Nephron progenitor cell (in vitro differentiated cells): Measurements from ENCODE around the gene SLC5A5.

Source experiments
- DNase-seq: peaks from one replicate; pipeline ENCODE4 v3.0.0; 2021
- H3K27ac Mint-ChIP-seq: 2 replicates; pipeline ENCODE4 v1.8.0; 2021; ENCODE audit warnings: mild to moderate bottlenecking, moderate library complexity, mixed read lengths
- H3K27me3 Mint-ChIP-seq: 2 replicates; pipeline ENCODE4 v1.8.0; 2021; ENCODE audit warnings: mild to moderate bottlenecking, low read depth, mixed read lengths; ENCODE audit not compliant: poor library complexity
- H3K36me3 Mint-ChIP-seq: 2 replicates; pipeline ENCODE4 v1.8.0; 2021; ENCODE audit warnings: low read depth, mixed read lengths
- H3K4me1 Mint-ChIP-seq: 2 replicates; pipeline ENCODE4 v1.8.0; 2021; ENCODE audit warnings: mixed read lengths
- H3K4me3 Mint-ChIP-seq: 2 replicates; pipeline ENCODE4 v1.8.0; 2021; ENCODE audit warnings: mild to moderate bottlenecking, moderate library complexity, mixed read lengths
- H3K9me3 Mint-ChIP-seq: 2 replicates; pipeline ENCODE4 v1.8.0; 2021; ENCODE audit warnings: mild to moderate bottlenecking, moderate library complexity, mixed read lengths
- TF ChIP-seq, protein P1 (sequence below): fragments of 200-600 bp; sonication (generic); IDR thresholded peaks from 2 replicates; pipeline ENCODE4 v1.5.0; 2021; ENCODE audit warnings: antibody characterized with exemption

Gene SLC5A5

DNA sequence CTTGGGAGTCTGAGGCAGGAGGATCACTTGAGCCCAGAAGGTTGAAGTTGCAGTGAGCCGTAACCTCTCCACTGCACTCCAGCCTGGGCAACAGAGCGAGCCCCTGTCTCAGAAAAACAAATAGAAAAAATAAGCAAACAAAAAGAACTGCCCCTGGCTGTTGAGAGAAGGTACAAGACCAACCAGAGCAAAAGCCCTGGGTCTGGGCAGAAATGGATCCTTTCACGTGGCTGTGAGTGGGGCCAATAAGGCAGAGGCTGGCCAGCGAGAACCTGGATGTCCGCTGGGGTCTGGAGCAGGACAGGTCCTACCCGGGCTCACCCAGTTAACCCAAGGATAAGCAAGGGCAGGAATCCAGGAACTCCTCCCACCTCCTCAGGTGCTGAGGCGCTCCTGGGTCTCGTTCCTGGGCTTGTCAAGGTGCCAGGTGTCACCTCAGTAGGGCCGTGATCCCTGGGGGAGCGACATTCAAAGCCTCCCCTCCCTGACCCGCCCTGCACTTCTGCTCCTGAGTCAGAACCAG is 4.7 kb upstream of the SLC5A5 start:
- TF ChIP-seq, protein P1, sequence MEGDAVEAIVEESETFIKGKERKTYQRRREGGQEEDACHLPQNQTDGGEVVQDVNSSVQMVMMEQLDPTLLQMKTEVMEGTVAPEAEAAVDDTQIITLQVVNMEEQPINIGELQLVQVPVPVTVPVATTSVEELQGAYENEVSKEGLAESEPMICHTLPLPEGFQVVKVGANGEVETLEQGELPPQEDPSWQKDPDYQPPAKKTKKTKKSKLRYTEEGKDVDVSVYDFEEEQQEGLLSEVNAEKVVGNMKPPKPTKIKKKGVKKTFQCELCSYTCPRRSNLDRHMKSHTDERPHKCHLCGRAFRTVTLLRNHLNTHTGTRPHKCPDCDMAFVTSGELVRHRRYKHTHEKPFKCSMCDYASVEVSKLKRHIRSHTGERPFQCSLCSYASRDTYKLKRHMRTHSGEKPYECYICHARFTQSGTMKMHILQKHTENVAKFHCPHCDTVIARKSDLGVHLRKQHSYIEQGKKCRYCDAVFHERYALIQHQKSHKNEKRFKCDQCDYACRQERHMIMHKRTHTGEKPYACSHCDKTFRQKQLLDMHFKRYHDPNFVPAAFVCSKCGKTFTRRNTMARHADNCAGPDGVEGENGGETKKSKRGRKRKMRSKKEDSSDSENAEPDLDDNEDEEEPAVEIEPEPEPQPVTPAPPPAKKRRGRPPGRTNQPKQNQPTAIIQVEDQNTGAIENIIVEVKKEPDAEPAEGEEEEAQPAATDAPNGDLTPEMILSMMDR: no peak
- no peak for DNase-seq
- Mint-ChIP-seq H3K4me3 (no peak overlapping the region), H3K36me3 (peaks cover 36% of the 10 kb centered on the region), H3K27me3 (peaks cover 47% of the 10 kb centered on the region), H3K9me3 (no peaks in the 10 kb centered on the region), H3K27ac (no peak overlapping the region), H3K4me1 (peaks cover 12% of the 10 kb centered on the region)

DNA sequence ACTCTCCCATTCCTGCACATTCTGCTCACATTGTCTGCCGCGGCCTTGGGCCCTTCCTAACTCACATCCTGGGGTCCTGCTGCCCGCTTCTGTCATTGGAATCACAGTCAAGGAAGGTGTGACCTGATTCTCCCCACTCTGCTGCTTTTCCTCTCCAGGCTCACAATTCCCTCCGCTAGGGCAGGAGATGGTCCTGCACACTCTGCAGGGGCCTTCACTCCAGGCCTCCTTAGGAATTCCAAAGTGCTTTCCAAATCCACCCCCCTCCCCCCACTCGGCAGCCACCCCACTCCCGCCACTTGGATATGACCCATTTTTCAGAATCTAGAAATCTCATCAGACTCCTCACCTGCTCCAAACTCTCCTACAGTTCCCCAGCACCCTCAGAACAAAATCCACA is 3.1 kb upstream of the SLC5A5 start:
- H3K27ac Mint-ChIP-seq: no peak overlapping the region
- DNase-seq: no peak
- H3K27me3 Mint-ChIP-seq: peaks cover 59% of the 10 kb centered on the region
- H3K9me3 Mint-ChIP-seq: no peaks in the 10 kb centered on the region
- peaks cover 21% of the 10 kb centered on the region for H3K36me3 Mint-ChIP-seq
- peaks cover 5% of the 10 kb centered on the region for H3K4me1 Mint-ChIP-seq
- no peak overlapping the region for H3K4me3 Mint-ChIP-seq
- TF ChIP-seq, protein P1: no peak

DNA sequence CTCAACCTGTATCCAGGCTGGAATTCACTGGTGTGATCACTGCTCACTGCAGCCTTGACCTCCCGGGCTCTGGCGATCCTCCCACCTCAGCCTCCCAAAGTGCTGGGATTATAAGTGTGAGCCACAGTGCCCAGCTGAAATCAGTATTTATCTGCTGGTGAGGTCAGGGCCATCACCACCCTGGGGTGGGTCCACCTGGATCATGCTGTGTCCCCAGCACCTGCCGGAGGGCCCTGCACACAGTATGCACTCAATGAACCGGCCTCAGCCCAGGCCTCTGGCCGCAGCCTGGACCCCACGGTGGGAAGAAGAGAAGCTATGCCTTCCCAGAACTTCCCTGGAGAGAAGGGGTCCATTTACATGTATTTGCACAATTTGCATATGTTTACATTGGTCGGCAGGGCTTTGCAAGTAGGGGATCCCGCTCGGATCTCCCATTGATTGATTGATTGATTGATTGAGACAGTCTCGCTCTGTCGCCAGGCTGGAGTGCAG is 2.6 kb upstream of the SLC5A5 start:
- H3K4me3 Mint-ChIP-seq: no peak overlapping the region
- H3K27ac Mint-ChIP-seq: no peak overlapping the region
- H3K27me3 Mint-ChIP-seq: peaks cover 64% of the 10 kb centered on the region
- peaks cover 5% of the 10 kb centered on the region for H3K4me1 Mint-ChIP-seq
- no peak for DNase-seq
- H3K9me3 Mint-ChIP-seq: no peaks in the 10 kb centered on the region
- TF ChIP-seq, protein P1: no peak
- peaks cover 16% of the 10 kb centered on the region for H3K36me3 Mint-ChIP-seq

DNA sequence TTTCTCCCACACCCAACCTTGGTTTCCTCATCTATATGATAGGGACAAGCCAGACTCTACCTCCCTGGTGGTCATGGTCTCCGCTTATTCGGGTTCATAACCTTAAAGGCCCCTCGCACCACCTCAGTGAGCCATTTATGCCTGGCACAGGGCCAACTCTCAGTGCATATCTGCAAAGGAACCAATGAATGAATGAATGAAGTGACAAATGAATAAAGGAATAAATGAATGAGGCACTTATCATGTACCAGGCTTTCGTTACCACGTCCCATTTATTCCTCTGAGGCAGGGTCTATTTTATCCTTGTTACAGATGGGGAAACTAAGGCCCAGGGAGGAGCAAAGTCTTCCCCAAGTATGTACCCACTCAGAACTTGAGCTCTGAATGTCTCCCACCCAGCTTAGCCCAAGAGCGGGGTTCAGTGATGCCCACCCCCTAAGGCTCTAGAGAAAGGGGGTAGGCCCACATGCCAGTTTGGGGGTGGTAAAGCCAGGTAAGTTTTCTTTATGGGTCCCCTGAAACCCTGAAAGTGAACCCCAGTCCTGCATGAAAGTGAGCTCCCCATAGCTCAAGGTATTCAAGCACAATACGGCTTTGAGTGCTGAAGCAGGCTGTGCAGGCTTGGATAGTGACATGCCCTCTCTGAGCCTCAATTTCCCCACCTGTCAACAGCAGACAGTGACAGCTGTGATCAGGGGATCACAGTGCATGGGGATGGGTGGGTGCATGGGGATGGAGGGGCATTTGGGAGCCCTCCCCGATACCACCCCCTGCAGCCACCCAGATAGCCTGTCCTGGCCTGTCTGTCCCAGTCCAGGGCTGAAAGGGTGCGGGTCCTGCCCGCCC is 490 bp upstream of the SLC5A5 start:
- H3K36me3 Mint-ChIP-seq: no peaks in the 10 kb centered on the region
- H3K9me3 Mint-ChIP-seq: no peaks in the 10 kb centered on the region
- H3K27ac Mint-ChIP-seq: no peak overlapping the region
- peaks cover 84% of the 10 kb centered on the region for H3K27me3 Mint-ChIP-seq
- no peak overlapping the region for H3K4me3 Mint-ChIP-seq
- peaks cover 5% of the 10 kb centered on the region for H3K4me1 Mint-ChIP-seq
- no peak for DNase-seq
- TF ChIP-seq, protein P1: no peak

DNA sequence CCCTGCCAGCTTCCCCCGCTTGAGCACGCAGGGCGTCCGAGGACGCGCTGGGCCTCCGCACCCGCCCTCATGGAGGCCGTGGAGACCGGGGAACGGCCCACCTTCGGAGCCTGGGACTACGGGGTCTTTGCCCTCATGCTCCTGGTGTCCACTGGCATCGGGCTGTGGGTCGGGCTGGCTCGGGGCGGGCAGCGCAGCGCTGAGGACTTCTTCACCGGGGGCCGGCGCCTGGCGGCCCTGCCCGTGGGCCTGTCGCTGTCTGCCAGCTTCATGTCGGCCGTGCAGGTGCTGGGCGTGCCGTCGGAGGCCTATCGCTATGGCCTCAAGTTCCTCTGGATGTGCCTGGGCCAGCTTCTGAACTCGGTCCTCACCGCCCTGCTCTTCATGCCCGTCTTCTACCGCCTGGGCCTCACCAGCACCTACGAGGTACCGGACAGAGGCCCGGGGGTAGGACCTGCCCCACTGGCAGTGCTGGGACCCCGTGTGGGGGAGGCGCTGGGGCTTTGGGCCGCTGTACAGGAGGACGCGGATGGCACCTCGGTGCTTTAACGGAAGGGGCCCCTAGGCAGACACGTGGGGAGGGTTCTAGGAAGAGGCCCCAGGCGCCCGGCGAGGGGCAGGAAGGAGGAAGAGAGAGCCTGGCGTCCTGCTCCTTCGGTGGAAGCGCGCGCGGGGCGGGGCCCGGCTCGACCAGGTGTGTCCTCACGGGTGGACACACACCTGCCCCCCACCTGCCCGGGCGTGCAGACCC is 681 bp downstream of the SLC5A5 start:
- Mint-ChIP-seq H3K27me3 (peaks cover 87% of the 10 kb centered on the region), H3K27ac (no peak overlapping the region), H3K4me1 (peaks cover 5% of the 10 kb centered on the region), H3K36me3 (no peaks in the 10 kb centered on the region), H3K4me3 (no peak overlapping the region), H3K9me3 (no peaks in the 10 kb centered on the region)
- DNase-seq: no peak
- TF ChIP-seq, protein P1: no peak
